IgD-negative memory B cell (primary cell): ENCODE results near the gene SOX18. TPM values are rescaled to one million over a fixed set of nuclear protein-coding genes. Genes with fewer than 3 reads are reported as not detected.
A peak's percentile ranks its signal among the peaks of the same experiment; 100 is the strongest.

Source experiments
- H3K27ac Mint-ChIP-seq, 3 donors: one replicate each; pipeline ENCODE4 v1.8.0; 2020 to 2022; ENCODE audit warnings: mild to moderate bottlenecking in 3 of 3, mixed read lengths in 3 of 3, moderate library complexity in 1 of 3
- H3K27me3 Mint-ChIP-seq: one replicate; pipeline ENCODE4 v1.8.0; 2021; ENCODE audit warnings: mixed read lengths
- H3K36me3 Mint-ChIP-seq: one replicate; pipeline ENCODE4 v1.8.0; 2020; ENCODE audit warnings: mild to moderate bottlenecking, mixed read lengths
- H3K4me1 Mint-ChIP-seq, 3 donors: one replicate each; pipeline ENCODE4 v1.8.0; 2020 to 2022; ENCODE audit warnings: mixed read lengths in 3 of 3, mild to moderate bottlenecking in 1 of 3
- H3K4me3 Mint-ChIP-seq, 4 donors: one replicate each; pipeline ENCODE4 v1.8.0; 2020 to 2022; ENCODE audit warnings: mild to moderate bottlenecking in 4 of 4, mixed read lengths in 4 of 4, moderate library complexity in 3 of 4
- H3K9me3 Mint-ChIP-seq, 3 donors: one replicate each; pipeline ENCODE4 v1.8.0; 2020 to 2021; ENCODE audit warnings: mixed read lengths in 3 of 3, mild to moderate bottlenecking in 1 of 3
- polyA plus RNA-seq: library from polyadenylated mRNA; unstranded; fragments of 300-500 nt; fragmentation: Illumina TruSeq; gene quantifications from one replicate; pipeline ENCODE4 v1.2.3, GENCODE V29; 2021

SOX18 gene
- polyA plus RNA-seq, 1 donor from 2014 or later: not detected

- H3K4me1 Mint-ChIP-seq: peaks cover 4 to 5% (median 5%) of the 10 kb centered on the region in 3 donors
- H3K9me3 Mint-ChIP-seq: no peaks in the 10 kb centered on the region
- peak overlapping the region in 1 of 3 donors; percentile 41 for H3K27ac Mint-ChIP-seq
- H3K36me3 Mint-ChIP-seq: peaks cover 8% of the 10 kb centered on the region
- H3K27me3 Mint-ChIP-seq: no peaks in the 10 kb centered on the region
- no peak overlapping the region for H3K4me3 Mint-ChIP-seq
Observed at GRCh38 chr20:64001607-64002011, 47.8 kb downstream of the SOX18 start.

- Mint-ChIP-seq H3K9me3 (no peaks in the 10 kb centered on the region), H3K27me3 (no peaks in the 10 kb centered on the region), H3K27ac (peak overlapping the region in 1 of 3 donors; percentile 41), H3K4me3 (no peak overlapping the region), H3K36me3 (peaks cover 8% of the 10 kb centered on the region), H3K4me1 (peaks cover 4 to 5% (median 5%) of the 10 kb centered on the region in 3 donors)
Observed at GRCh38 chr20:64000906-64001305, 48.5 kb downstream of the SOX18 start.

Other genes starting within 250 kb of the SOX18 start
- gene ZBTB46, start 218.4 kb downstream of the SOX18 start, polyA plus RNA-seq: 0.04 TPM
- gene ABHD16B, start 188.1 kb downstream of the SOX18 start, polyA plus RNA-seq: 0.19 TPM
- 80.4 TPM for gene TPD52L2, start 184.4 kb downstream of the SOX18 start, polyA plus RNA-seq
- 5.2 TPM for gene DNAJC5, start 154.5 kb downstream of the SOX18 start, polyA plus RNA-seq
- 67.9 TPM for gene UCKL1, start 93.2 kb downstream of the SOX18 start, polyA plus RNA-seq
- 0.30 TPM for gene ZNF512B, start 79.7 kb downstream of the SOX18 start, polyA plus RNA-seq
- 9.5 TPM for gene SAMD10, start 70.0 kb downstream of the SOX18 start, polyA plus RNA-seq
- 106 TPM for gene PRPF6, start 68.5 kb downstream of the SOX18 start, polyA plus RNA-seq
- not detected for gene C20orf204, start 13.5 kb downstream of the SOX18 start, polyA plus RNA-seq
- gene TCEA2, start 13.6 kb upstream of the SOX18 start, polyA plus RNA-seq: 41.3 TPM
- gene RGS19, start 29.9 kb upstream of the SOX18 start, polyA plus RNA-seq: 202 TPM
- 3.7 TPM for gene OPRL1, start 30.4 kb upstream of the SOX18 start, polyA plus RNA-seq
- gene LKAAEAR1, start 34.8 kb upstream of the SOX18 start, polyA plus RNA-seq: 0.83 TPM
- gene NPBWR2, start 57.9 kb upstream of the SOX18 start, polyA plus RNA-seq: not detected
- not detected for gene MYT1, start 114.8 kb upstream of the SOX18 start, polyA plus RNA-seq
- gene PCMTD2, start 206.1 kb upstream of the SOX18 start, polyA plus RNA-seq: 35.7 TPM